ENCODE measurements around the gene AGMAT. TPM values are rescaled to one million over a fixed set of nuclear protein-coding genes. Genes with fewer than 3 reads are reported as not detected.

The AGMAT gene
- total and polyA plus RNA-seq, 2 of the 8 experiments (the other 6 are each of a cell fraction or from before 2014, with no cell fraction given), result 3.7 to 5.8 TPM

- no peak for TF ChIP-seq CHD7 (IDR thresholded peaks at IDR 0.05; ENCODE audit: insufficient replicate concordance, low read length)
- TF ChIP-seq SIN3A (conservative IDR thresholded peaks at IDR 0.05 in 1 of 2, IDR thresholded peaks at IDR 0.05 in 1 of 2; ENCODE audit: low read depth in 1 of 2, low read length in 2 of 2), result no peak
- no peak for TF ChIP-seq ZNF274 (IDR thresholded peaks at IDR 0.05; ENCODE audit: borderline replicate concordance, extremely low read depth, low read length)
- no peak for TF ChIP-seq TEAD4 (IDR thresholded peaks at IDR 0.05; ENCODE audit: low read depth, low read length)
- TF ChIP-seq BRCA1 (IDR thresholded peaks at IDR 0.05; ENCODE audit: low read depth, low read length), result no peak
- no peak for TF ChIP-seq ATF3 (IDR thresholded peaks at IDR 0.05; ENCODE audit: insufficient read depth, low read depth, low read length)
- TF ChIP-seq RXRA (IDR thresholded peaks at IDR 0.05; ENCODE audit: insufficient read depth, low read depth, low read length), result no peak
- no peak for TF ChIP-seq HDAC2 (IDR thresholded peaks at IDR 0.05; ENCODE audit: borderline replicate concordance in 1 of 2, low read depth in 2 of 2, low read length in 2 of 2)
Observed at GRCh38 chr1:15618655-15619525, 34.0 kb upstream of the AGMAT start (continued).
